HCT116 (cell line): ENCODE results near the gene UBE2E3. TPM values are rescaled to one million over a fixed set of nuclear protein-coding genes. Genes with fewer than 3 reads are reported as not detected.

Experiments
- ATAC-seq: fragments of 200-7000 bp; cut with Tn5 transposase; 2 replicates; pipeline ENCODE4 v1.9.1; 2020; ENCODE audit warnings: mild to moderate bottlenecking, moderate library complexity
- BruUV-seq: library from RNA; stranded (reverse); fragments of 400-500 nt; replicated peaks from 2 replicates; lab custom pipeline; 2021; lab: Mats Ljungman, UMichigan
- CTCF ChIA-PET: fragments of 300-600 bp; sonication (Branson Sonifier 250); formaldehyde crosslinking; loops from one replicate; lab custom pipeline; 2021; ENCODE audit warnings: antibody characterized with exemption; lab: Charles Lee
- POLR2A ChIA-PET: fragments of 300-600, 350-600 bp; sonication (Branson Sonifier 250); formaldehyde crosslinking; loops from one replicate; lab custom pipeline; 2021; ENCODE audit warnings: antibody characterized with exemption; lab: Charles Lee
- RAD21 ChIA-PET, 2 experiments: fragments of 300-600 bp; sonication (Branson Sonifier 250); formaldehyde crosslinking; loops; one replicate each; lab custom pipeline; 2023; ENCODE audit warnings: low total read pairs in 2 of 2; ENCODE audit not compliant: uncharacterized antibody in 2 of 2, unreplicated experiment in 2 of 2, low non-redundant PET in 1 of 2; lab: Charles Lee
- DNase-seq: peaks from one replicate; pipeline ENCODE4 v3.0.0-alpha.2; 2010; ENCODE audit warnings: low read depth, low spot score
- H2AFZ ChIP-seq: fragments of 200-600 bp; shearing (Covaris generic), sonication (generic); 2 replicates; pipeline ENCODE4 v1.6.1; 2017; ENCODE audit warnings: low read depth, mixed run types, mixed read lengths, antibody characterized with exemption, low read length; ENCODE audit not compliant: poor library complexity, severe bottlenecking
- H3K27ac ChIP-seq: 2 replicates; pipeline ENCODE4 v1.5.1; 2012; ENCODE audit warnings: low read depth, low read length
- H3K27me3 ChIP-seq: fragments of 200-600 bp; sonication (generic); 2 replicates; pipeline ENCODE4 v1.6.1; 2016; ENCODE audit warnings: mixed run types, low read length, mixed read lengths; ENCODE audit not compliant: insufficient read depth
- H3K36me3 ChIP-seq, 2 experiments: fragments of 200-500 bp in 1 of 2; fragments of 200-600 bp in 1 of 2; sonication (Bioruptor generic) in 1 of 2; sonication (generic) in 1 of 2; 2 replicates each; pipeline versions ENCODE4 v1.5.1 to v1.6.1; 2014 to 2016; ENCODE audit warnings: low read length in 2 of 2, inconsistent platforms in 1 of 2, mixed read lengths in 1 of 2, mixed run types in 1 of 2; ENCODE audit not compliant: insufficient read depth in 2 of 2, control insufficient read depth in 1 of 2
- H3K4me1 ChIP-seq, 2 experiments: fragments of 200-600 bp in 1 of 2; sonication (generic) in 1 of 2; 2 replicates each; pipeline versions ENCODE4 v1.5.1 to v1.6.1; 2012 to 2017; ENCODE audit warnings: low read length in 2 of 2, inconsistent platforms in 1 of 2, mild to moderate bottlenecking in 1 of 2, mixed read lengths in 1 of 2, mixed run types in 1 of 2, moderate library complexity in 1 of 2; ENCODE audit not compliant: insufficient read depth in 2 of 2, control insufficient read depth in 1 of 2
- H3K4me2 ChIP-seq: fragments of 200-600 bp; sonication (generic); 2 replicates; pipeline ENCODE4 v1.6.1; 2017; ENCODE audit warnings: mixed run types, low read length, mixed read lengths
- H3K4me3 ChIP-seq, 2 experiments: fragments of 200-600 bp in 1 of 2; sonication (generic) in 1 of 2; replicated peaks in 1 of 2; 2 replicates each; pipeline ENCODE4 v1.5.1; 2011 to 2016; ENCODE audit warnings: low read length in 2 of 2, control low read depth in 1 of 2, low read depth in 1 of 2, mild to moderate bottlenecking in 1 of 2, mixed read lengths in 1 of 2, mixed run types in 1 of 2
- H3K79me2 ChIP-seq: fragments of 200-600 bp; sonication (generic); 2 replicates; pipeline ENCODE4 v1.6.1; 2017; ENCODE audit warnings: mild to moderate bottlenecking, mixed run types, low read length, moderate library complexity, mixed read lengths; ENCODE audit not compliant: insufficient read depth
- H3K9ac ChIP-seq: fragments of 200-600 bp; sonication (generic); 2 replicates; pipeline ENCODE4 v1.6.1; 2016; ENCODE audit warnings: low read length, mixed read lengths
- H3K9me2 ChIP-seq: fragments of 200-600 bp; sonication (generic), shearing (Covaris generic); 2 replicates; pipeline ENCODE4 v1.6.1; 2017; ENCODE audit warnings: mixed run types, mild to moderate bottlenecking, moderate library complexity; ENCODE audit not compliant: insufficient read depth
- H3K9me3 ChIP-seq, 2 experiments: fragments of 200-500 bp in 1 of 2; fragments of 200-600 bp in 1 of 2; sonication (Bioruptor generic) in 1 of 2; sonication (generic) in 1 of 2; 2 replicates each; pipeline ENCODE4 v1.6.1; 2014 to 2017; ENCODE audit warnings: low read length in 2 of 2, mixed read lengths in 2 of 2, inconsistent platforms in 1 of 2, low read depth in 1 of 2, mild to moderate bottlenecking in 1 of 2, mixed run types in 1 of 2, moderate library complexity in 1 of 2; ENCODE audit not compliant: control insufficient read depth in 1 of 2, insufficient read depth in 1 of 2
- H4K20me1 ChIP-seq: fragments of 200-600 bp; sonication (generic), shearing (Covaris generic); 2 replicates; pipeline ENCODE4 v1.6.1; 2017; ENCODE audit warnings: mixed run types, mild to moderate bottlenecking, moderate library complexity; ENCODE audit not compliant: insufficient read depth
- ATF3 ChIP-seq: IDR thresholded peaks from 2 replicates; pipeline ENCODE4 v1.6.1; 2012
- CBX3 ChIP-seq: IDR thresholded peaks from 2 replicates; pipeline ENCODE4 v1.6.1; 2012; ENCODE audit warnings: low read depth
- EGR1 ChIP-seq: IDR thresholded peaks from 2 replicates; pipeline ENCODE4 v1.6.1; 2012; ENCODE audit warnings: low read depth
- EZH2phosphoT487 ChIP-seq: fragments of 200-600 bp; IDR thresholded peaks from 2 replicates; pipeline ENCODE4 v1.6.1; 2018; ENCODE audit warnings: antibody characterized with exemption, borderline replicate concordance
- POLR2A ChIP-seq: IDR thresholded peaks from 2 replicates; pipeline ENCODE4 v1.7.0; 2011; ENCODE audit warnings: borderline replicate concordance; ENCODE audit not compliant: insufficient read depth, insufficient read length; ENCODE audit errors: extremely low read depth
- SP1 ChIP-seq: IDR thresholded peaks from 2 replicates; pipeline ENCODE4 v1.6.1; 2012; ENCODE audit warnings: low read depth
- ZBTB33 ChIP-seq: IDR thresholded peaks from 2 replicates; pipeline ENCODE4 v1.6.1; 2011; ENCODE audit warnings: mild to moderate bottlenecking, low read length, moderate library complexity; ENCODE audit not compliant: insufficient replicate concordance; ENCODE audit errors: extremely low read depth
- ZNF274 ChIP-seq: fragments of 200-500 bp; sonication (Bioruptor generic); IDR thresholded peaks from 2 replicates; pipeline ENCODE4 v1.6.1; 2014; ENCODE audit warnings: mild to moderate bottlenecking, low read depth, low read length, inconsistent platforms
- intact Hi-C: fragments of 100-400 bp; cut with micrococcal nuclease; formaldehyde crosslinking; loops from 2 replicates; pipeline ENCODE4 v1.10.0; 2022
- total RNA-seq: library from RNA; stranded (reverse); gene quantifications from one replicate; pipeline ENCODE4 v1.2.1, GENCODE V29; 2021; ENCODE audit not compliant: unreplicated experiment

The UBE2E3 gene
- total RNA-seq, 1 experiment from 2014 or later, result 64.2 TPM

- TF ChIP-seq ZBTB33, result no peak
- no peak for TF ChIP-seq CBX3
- no peak for TF ChIP-seq ATF3
- TF ChIP-seq SP1, result no peak
These were observed 11.3 kb upstream of the UBE2E3 start (continued) for GRCh38 chr2:180969124-180969523.

DNA sequence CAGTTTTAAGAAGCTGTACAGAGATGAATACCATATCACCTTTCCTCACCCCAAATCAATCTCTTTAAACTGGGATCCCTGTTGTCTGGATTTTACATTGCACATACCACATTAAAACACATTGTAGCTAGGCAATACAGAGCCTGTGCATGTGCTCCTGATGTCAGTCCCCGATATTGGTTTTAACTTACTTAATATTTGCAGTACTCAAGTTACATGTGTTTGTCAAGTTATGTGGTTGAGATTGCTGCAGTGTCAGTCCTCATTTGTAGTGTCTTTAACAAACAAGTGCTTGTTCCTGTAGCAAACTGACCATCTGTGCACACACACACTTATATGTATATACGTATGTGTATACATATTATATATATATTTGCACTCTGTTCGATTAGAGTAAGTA is 10.4 kb upstream of the UBE2E3 start:
- Histone ChIP-seq H3K36me3 (no peaks in the 10 kb centered on the region), H3K9me3 (no peaks in the 10 kb centered on the region), H2AFZ (no peak overlapping the region), H3K4me3 (no peak overlapping the region), H3K27me3 (no peaks in the 10 kb centered on the region), H3K79me2 (no peaks in the 10 kb centered on the region), H3K9ac (no peak overlapping the region), H3K4me1 (no peaks in the 10 kb centered on the region), H3K4me2 (no peak overlapping the region), H3K9me2 (no peaks in the 10 kb centered on the region), H4K20me1 (no peaks in the 10 kb centered on the region), H3K27ac (no peak overlapping the region)
- ChIA-PET POLR2A (interaction anchor here (1.4 kb wide), 1 partner anchor 9 kb away, joined by 5 read pairs; no protein-coding TSS in a partner anchor), CTCF (interaction anchor here (0.7 kb wide), 1 partner anchor 11 kb away, joined by 3 read pairs; no protein-coding TSS in a partner anchor), RAD21 (no interaction called here)
- DNase-seq (no peak), ATAC-seq (no peak)
- TF ChIP-seq POLR2A (no peak), EZH2phosphoT487 (no peak), CBX3 (no peak), ZNF274 (no peak), EGR1 (no peak)
- no TSS peak for BruUV-seq
- intact Hi-C loops, result no loop called here
